H1 (cell line): ENCODE results near the gene DDI2. TPM values are rescaled to one million over a fixed set of nuclear protein-coding genes. Genes with fewer than 3 reads are reported as not detected.

Source experiments
- CTCF ChIA-PET: fragments of 300-600 bp; sonication (Branson Sonifier 250); formaldehyde crosslinking; loops from one replicate; lab custom pipeline; 2021; ENCODE audit not compliant: partially characterized antibody; lab: Charles Lee
- POLR2A ChIA-PET: fragments of 300-600 bp; sonication (Branson Sonifier 250); formaldehyde crosslinking; loops from one replicate; lab custom pipeline; 2021; ENCODE audit warnings: inconsistent platforms; ENCODE audit not compliant: partially characterized antibody; lab: Charles Lee
- DNase-seq, 2 experiments: peaks; one replicate each; pipeline versions ENCODE4 v3.0.0 to v3.0.0-alpha.2; 2010 to 2022; ENCODE audit warnings: low spot score in 2 of 2, low read depth in 1 of 2, mixed read lengths in 1 of 2
- FAIRE-seq: peaks from 2 replicates; lab custom pipeline; 2011; peaks lifted over from hg19 to GRCh38; lab: Jason Lieb, UNC
- H2AFZ ChIP-seq: 2 replicates; pipeline ENCODE4 v1.8.1; 2012; ENCODE audit warnings: low read length, inconsistent platforms
- H2AK5ac ChIP-seq: 2 replicates; pipeline ENCODE4 v1.6.1; 2013; ENCODE audit warnings: low read depth, low read length
- H2BK120ac ChIP-seq: replicated peaks from 2 replicates; pipeline ENCODE3; 2013; ENCODE audit warnings: low read depth, low read length, inconsistent platforms
- H2BK12ac ChIP-seq: 2 replicates; pipeline ENCODE4 v1.6.1; 2013; ENCODE audit warnings: low read depth, low read length
- H2BK15ac ChIP-seq: 2 replicates; pipeline ENCODE4 v1.6.1; 2013; ENCODE audit warnings: low read length
- H2BK20ac ChIP-seq: 2 replicates; pipeline ENCODE4 v1.6.1; 2013; ENCODE audit warnings: low read length
- H2BK5ac ChIP-seq: 2 replicates; pipeline ENCODE4 v1.6.1; 2013; ENCODE audit warnings: low read depth, low read length
- H3K14ac ChIP-seq: 2 replicates; pipeline ENCODE4 v1.6.1; 2013; ENCODE audit warnings: inconsistent platforms; ENCODE audit not compliant: insufficient read length
- H3K18ac ChIP-seq: 2 replicates; pipeline ENCODE4 v1.6.1; 2013; ENCODE audit warnings: low read length; ENCODE audit errors: extremely low read depth
- H3K23ac ChIP-seq: 2 replicates; pipeline ENCODE4 v1.6.1; 2013; ENCODE audit warnings: inconsistent platforms; ENCODE audit not compliant: insufficient read length
- H3K23me2 ChIP-seq: 2 replicates; pipeline ENCODE4 v1.6.1; 2013; ENCODE audit warnings: low read depth, low read length
- H3K27ac ChIP-seq: 2 replicates; pipeline ENCODE4 v1.6.1; 2011; ENCODE audit warnings: low read depth, low read length, inconsistent platforms
- H3K27me3 ChIP-seq, 4 experiments: replicated peaks in 1 of 4; 1 replicate in 1 of 4; 2 replicates in 3 of 4; pipeline versions ENCODE4 v1.6.1 to v1.8.1; 2011 to 2013; ENCODE audit warnings: low read length in 3 of 4, mild to moderate bottlenecking in 3 of 4, inconsistent platforms in 2 of 4, mixed read lengths in 2 of 4, moderate library complexity in 1 of 4; ENCODE audit not compliant: control insufficient read depth in 3 of 4, insufficient read depth in 3 of 4; ENCODE audit errors: extremely low read depth in 1 of 4
- H3K36me3 ChIP-seq, 4 experiments: 2 replicates each; pipeline versions ENCODE4 v1.6.1 to v1.8.1; 2011 to 2013; ENCODE audit warnings: mild to moderate bottlenecking in 4 of 4, low read length in 3 of 4, moderate library complexity in 2 of 4, control low read depth in 1 of 4, inconsistent platforms in 1 of 4; ENCODE audit not compliant: insufficient read depth in 4 of 4, control insufficient read depth in 2 of 4
- H3K4ac ChIP-seq: replicated peaks from 2 replicates; pipeline ENCODE3; 2013; ENCODE audit warnings: low read length, low read depth, mixed read lengths, inconsistent platforms; ENCODE audit not compliant: insufficient read length
- H3K4me1 ChIP-seq, 4 experiments: replicated peaks in 1 of 4; 1 replicate in 1 of 4; 2 replicates in 3 of 4; pipeline versions ENCODE4 v1.6.1 to v1.8.1; 2011 to 2013; ENCODE audit warnings: low read length in 3 of 4, inconsistent platforms in 2 of 4, mixed read lengths in 1 of 4; ENCODE audit not compliant: insufficient read depth in 4 of 4, control insufficient read depth in 3 of 4
- H3K4me2 ChIP-seq, 2 experiments: 2 replicates each; pipeline versions ENCODE4 v1.6.1 to v1.8.1; 2011 to 2013; ENCODE audit warnings: low read depth in 2 of 2, low read length in 2 of 2, control low read depth in 1 of 2, inconsistent platforms in 1 of 2, mild to moderate bottlenecking in 1 of 2; ENCODE audit not compliant: insufficient read depth in 1 of 2
- H3K4me3 ChIP-seq, 4 experiments: fragments of 200-600, 300-600 bp in 1 of 4; sonication (generic), shearing (Covaris generic), sonication (Bioruptor Twin) in 1 of 4; 2 replicates each; pipeline versions ENCODE4 v1.5.1 to v1.8.1; 2011 to 2016; ENCODE audit warnings: low read length in 4 of 4, low read depth in 3 of 4, control low read depth in 2 of 4, inconsistent platforms in 2 of 4, mild to moderate bottlenecking in 2 of 4, mixed read lengths in 1 of 4, moderate library complexity in 1 of 4; ENCODE audit not compliant: insufficient read depth in 2 of 4; ENCODE audit errors: extremely low read depth in 1 of 4
- H3K56ac ChIP-seq: replicated peaks from 2 replicates; pipeline ENCODE3; 2013; ENCODE audit warnings: low read depth, mild to moderate bottlenecking, mixed read lengths, low read length, inconsistent platforms; ENCODE audit not compliant: insufficient read length
- H3K79me1 ChIP-seq: 2 replicates; pipeline ENCODE4 v1.6.1; 2013; ENCODE audit warnings: low read depth, low read length, control low read depth
- H3K79me2 ChIP-seq, 2 experiments: 2 replicates each; pipeline versions ENCODE4 v1.6.1 to v1.8.1; 2012 to 2013; ENCODE audit warnings: low read length in 2 of 2, mild to moderate bottlenecking in 2 of 2, inconsistent platforms in 1 of 2; ENCODE audit not compliant: insufficient read depth in 2 of 2, control insufficient read depth in 1 of 2
- H3K9ac ChIP-seq, 4 experiments: replicated peaks in 1 of 4; 1 replicate in 1 of 4; 2 replicates in 3 of 4; pipeline versions ENCODE4 v1.6.1 to v1.8.1; 2011 to 2013; ENCODE audit warnings: low read depth in 3 of 4, low read length in 3 of 4, control low read depth in 2 of 4, mild to moderate bottlenecking in 2 of 4, moderate library complexity in 2 of 4, inconsistent platforms in 1 of 4; ENCODE audit errors: extremely low read depth in 1 of 4
- H3K9me3 ChIP-seq, 2 experiments: 2 replicates each; pipeline versions ENCODE4 v1.6.1 to v1.8.1; 2012 to 2013; ENCODE audit warnings: mild to moderate bottlenecking in 2 of 2, moderate library complexity in 2 of 2, control low read depth in 1 of 2, inconsistent platforms in 1 of 2, low read depth in 1 of 2, low read length in 1 of 2, mixed read lengths in 1 of 2; ENCODE audit not compliant: insufficient read depth in 2 of 2
- H4K20me1 ChIP-seq, 2 experiments: replicated peaks in 1 of 2; 2 replicates each; pipeline versions ENCODE3 to v1.8.1; 2011 to 2013; ENCODE audit warnings: inconsistent platforms in 2 of 2, low read length in 2 of 2, mild to moderate bottlenecking in 1 of 2; ENCODE audit not compliant: insufficient read depth in 2 of 2, control insufficient read depth in 1 of 2
- H4K5ac ChIP-seq: 2 replicates; pipeline ENCODE4 v1.6.1; 2013; ENCODE audit warnings: low read length, low read depth, mixed read lengths, inconsistent platforms; ENCODE audit not compliant: insufficient read length
- H4K8ac ChIP-seq: 2 replicates; pipeline ENCODE4 v1.8.0; 2013; ENCODE audit warnings: mild to moderate bottlenecking, moderate library complexity, low read length, inconsistent platforms; ENCODE audit not compliant: insufficient read depth; ENCODE audit errors: extremely low read depth
- H4K91ac ChIP-seq: replicated peaks from 2 replicates; pipeline ENCODE3; 2013; ENCODE audit warnings: low read length, mixed read lengths, inconsistent platforms; ENCODE audit not compliant: insufficient read length
- TAF7 ChIP-seq: optimal IDR thresholded peaks from 2 replicates; pipeline ENCODE3; 2011; ENCODE audit warnings: low read depth, mild to moderate bottlenecking, inconsistent platforms, low read length, moderate library complexity, borderline replicate concordance
- TBP ChIP-seq: IDR thresholded peaks from 2 replicates; pipeline ENCODE4 v1.6.1; 2011; ENCODE audit warnings: low read depth, low read length, improper control_type of control experiment
- WGBS, 2 experiments: shearing (Covaris generic) in 1 of 2; methylation state at CpG; one replicate each; pipeline versions ENCODE4 v1.1.6 to v1.1.7; 2013 to 2015; ENCODE audit warnings: low lambda C conversion rate in 2 of 2, mixed read lengths in 2 of 2, inconsistent platforms in 1 of 2, low coverage in 1 of 2, missing lambda C conversion rate in 1 of 2; ENCODE audit not compliant: insufficient replicate concordance in 2 of 2, insufficient coverage in 1 of 2, insufficient read length in 1 of 2; ENCODE audit errors: extremely low coverage in 1 of 2, missing lambda C conversion rate in 1 of 2; 5-methylcytosine and 5-hydroxymethylcytosine counted together
- polyA plus RNA-seq, 7 experiments: library from polyadenylated mRNA; depleted of rRNA in 3 of 7; stranded (reverse) in 5 of 7; unstranded in 2 of 7; fragments of >200 nt in 5 of 7; fragments of 200-250 nt in 2 of 7; gene quantifications; 1 replicate in 5 of 7; 2 replicates in 1 of 7; 4 replicates in 1 of 7; pipeline versions ENCODE4 v1.2.1 to v1.2.3, GENCODE V29; 2011 to 2013; ENCODE audit warnings: missing spikeins in 2 of 7, mixed read lengths in 2 of 7
- total RNA-seq: library from RNA; stranded (reverse); fragmentation: NEBNext Ultra II Directional; extraction: Animal tissue kit (Norgen Biotek cat#: 25700); gene quantifications from 2 replicates; pipeline ENCODE4 v1.2.1, GENCODE V29; 2021

The DDI2 gene
- total and polyA plus RNA-seq, 2 of the 8 experiments (the other 6 are each of a cell fraction or from before 2014, with no cell fraction given), result 7.7 to 38.3 TPM

DNA sequence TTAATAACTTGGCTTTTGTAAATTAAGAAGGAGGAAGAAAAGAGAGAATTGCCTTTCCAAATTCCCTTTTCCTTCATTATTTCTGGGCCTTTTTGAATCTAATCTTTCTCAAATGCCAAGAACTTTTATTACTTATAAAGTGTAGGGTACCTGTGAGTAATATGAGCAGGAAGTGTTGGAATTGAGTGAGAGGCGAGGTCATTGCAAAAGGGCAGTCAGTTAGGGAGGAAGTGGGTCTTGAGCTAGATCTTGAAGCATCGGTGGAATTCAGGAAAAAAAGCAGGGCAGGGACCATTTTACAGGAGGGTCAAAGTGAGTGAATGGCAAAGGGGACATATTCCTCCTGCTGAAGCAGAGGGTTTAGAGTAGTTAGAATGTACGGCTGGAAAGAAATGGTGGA is 23.4 kb downstream of the DDI2 start:
- TF ChIP-seq TAF7, result no peak
- no peak for TF ChIP-seq TBP
- TF ChIP-seq, all 59 proteins: peak for 0
- CTCF ChIA-PET, result interaction anchor here (0.7 kb wide), 1 partner anchor 116 kb away, joined by 3 read pairs; no protein-coding TSS in a partner anchor
- no peaks in the 10 kb centered on the region for H3K4me1 ChIP-seq
- no peak overlapping the region for H3K18ac ChIP-seq
- H2BK12ac ChIP-seq, result no peak overlapping the region
- H4K5ac ChIP-seq, result no peak overlapping the region
- H3K9me3 ChIP-seq, result no peaks in the 10 kb centered on the region
- no peak overlapping the region for H2BK20ac ChIP-seq
- H4K8ac ChIP-seq, result no peak overlapping the region
- POLR2A ChIA-PET, result interaction anchor here (0.7 kb wide), 1 partner anchor 988 kb away, joined by 3 read pairs; no protein-coding TSS in a partner anchor
- FAIRE-seq (no peak), DNase-seq (no peak)
- H2BK15ac ChIP-seq, result no peak overlapping the region
- no peak overlapping the region for H3K4ac ChIP-seq
- no peak overlapping the region for H3K4me3 ChIP-seq
- H3K27ac ChIP-seq, result no peak overlapping the region
- H3K14ac ChIP-seq, result no peak overlapping the region
- no peak overlapping the region for H3K9ac ChIP-seq
- no peak overlapping the region for H2AFZ ChIP-seq
- H2BK5ac ChIP-seq, result no peak overlapping the region
- WGBS, 2 experiments, result 95% methylated on average over 3 of the region's 3 CpGs; no CpG with 5 or more reads in 1 of the 2 experiments
- H3K27me3 ChIP-seq, result no peaks in the 10 kb centered on the region
- no peak overlapping the region for H2AK5ac ChIP-seq
- no peak overlapping the region for H3K4me2 ChIP-seq
- H3K79me1 ChIP-seq, result no peaks in the 10 kb centered on the region; the same call in none of the 2 replicates
- H3K56ac ChIP-seq, result no peak overlapping the region
- no peaks in the 10 kb centered on the region; the same call in 1 of the 2 replicates for H3K23me2 ChIP-seq
- no peak overlapping the region for H2BK120ac ChIP-seq
- H4K91ac ChIP-seq, result no peak overlapping the region
- no peak overlapping the region for H3K23ac ChIP-seq
- H3K79me2 ChIP-seq, result peaks cover 0 to 3% of the 10 kb centered on the region in 2 experiments; a peak in 1 of 4 replicates
- H4K20me1 ChIP-seq, result peaks cover 3 to 8% of the 10 kb centered on the region in 2 experiments
- peaks cover 22 to 71% (median 40%) of the 10 kb centered on the region in 4 experiments; a peak in 7 of 8 replicates for H3K36me3 ChIP-seq
